Peyer's patch (tissue), 4 donors: ENCODE measurements around the gene UTF1. TPM values are rescaled to one million over a fixed set of nuclear protein-coding genes. Genes with fewer than 3 reads are reported as not detected.

Experiments
- DNase-seq, 3 donors: peaks; one replicate each; pipeline ENCODE4 v3.0.0-alpha.2; 2017 to 2019
- H3K27ac ChIP-seq, 4 donors: fragments of 200-600 bp; sonication (generic); one replicate each; pipeline ENCODE4 v1.5.1; 2016 to 2019
- H3K27me3 ChIP-seq, 2 donors: fragments of 200-600 bp; sonication (generic); one replicate each; pipeline ENCODE4 v1.5.1; 2019
- H3K36me3 ChIP-seq, 3 donors: fragments of 200-600 bp; sonication (generic); one replicate each; pipeline ENCODE4 v1.5.1; 2016 to 2019
- H3K4me1 ChIP-seq, 4 donors: fragments of 200-600 bp; sonication (generic); one replicate each; pipeline ENCODE4 v1.5.1; 2016 to 2019
- H3K4me3 ChIP-seq, 4 donors: fragments of 200-600 bp; sonication (generic); 1 replicate in 3 of 4; 2 replicates in 1 of 4; pipeline ENCODE4 v1.5.1; 2016 to 2019; ENCODE audit warnings: mild to moderate bottlenecking in 1 of 4
- H3K9me3 ChIP-seq, 4 donors: fragments of 200-600 bp; sonication (generic); one replicate each; pipeline ENCODE4 v1.5.1; 2016 to 2019; ENCODE audit warnings: mild to moderate bottlenecking in 1 of 4
- POLR2A ChIP-seq, 2 donors: fragments of 450-650 bp; IDR thresholded peaks; one replicate each; pipeline ENCODE4 v1.5.1; 2017; ENCODE audit warnings: antibody characterized with exemption in 2 of 2, mild to moderate bottlenecking in 2 of 2, moderate library complexity in 2 of 2
- total RNA-seq, 4 donors: library from RNA; depleted of rRNA; stranded (reverse); fragments of >200 nt; gene quantifications; one replicate each; pipeline ENCODE4 v1.1.0, GENCODE V29; 2016
- TF ChIP-seq, protein P1 (sequence below), 6 experiments: fragments of 450-650 bp in 4 of 6; fragments of 200-600 bp in 2 of 6; sonication (generic) in 1 of 6; IDR thresholded peaks; one replicate each; pipeline ENCODE4 v1.5.1; 2017 to 2019; ENCODE audit warnings: antibody characterized with exemption in 6 of 6, mild to moderate bottlenecking in 3 of 6, moderate library complexity in 1 of 6

The UTF1 gene
- total RNA-seq, 4 donors from 2014 or later: not detected

GRCh38 chr10:133208466-133208865 lies 21.6 kb upstream of the UTF1 start:
- DNase-seq: no peak
- Histone ChIP-seq H3K9me3 (no peaks in the 10 kb centered on the region), H3K4me3 (no peak overlapping the region), H3K36me3 (no peaks in the 10 kb centered on the region), H3K27me3 (no peaks in the 10 kb centered on the region), H3K4me1 (no peaks in the 10 kb centered on the region), H3K27ac (no peak overlapping the region)
- no peak for TF ChIP-seq POLR2A (IDR thresholded peaks at IDR 0.05)
- TF ChIP-seq, protein P1, sequence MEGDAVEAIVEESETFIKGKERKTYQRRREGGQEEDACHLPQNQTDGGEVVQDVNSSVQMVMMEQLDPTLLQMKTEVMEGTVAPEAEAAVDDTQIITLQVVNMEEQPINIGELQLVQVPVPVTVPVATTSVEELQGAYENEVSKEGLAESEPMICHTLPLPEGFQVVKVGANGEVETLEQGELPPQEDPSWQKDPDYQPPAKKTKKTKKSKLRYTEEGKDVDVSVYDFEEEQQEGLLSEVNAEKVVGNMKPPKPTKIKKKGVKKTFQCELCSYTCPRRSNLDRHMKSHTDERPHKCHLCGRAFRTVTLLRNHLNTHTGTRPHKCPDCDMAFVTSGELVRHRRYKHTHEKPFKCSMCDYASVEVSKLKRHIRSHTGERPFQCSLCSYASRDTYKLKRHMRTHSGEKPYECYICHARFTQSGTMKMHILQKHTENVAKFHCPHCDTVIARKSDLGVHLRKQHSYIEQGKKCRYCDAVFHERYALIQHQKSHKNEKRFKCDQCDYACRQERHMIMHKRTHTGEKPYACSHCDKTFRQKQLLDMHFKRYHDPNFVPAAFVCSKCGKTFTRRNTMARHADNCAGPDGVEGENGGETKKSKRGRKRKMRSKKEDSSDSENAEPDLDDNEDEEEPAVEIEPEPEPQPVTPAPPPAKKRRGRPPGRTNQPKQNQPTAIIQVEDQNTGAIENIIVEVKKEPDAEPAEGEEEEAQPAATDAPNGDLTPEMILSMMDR (IDR thresholded peaks at IDR 0.05): no peak

GRCh38 chr10:133209117-133209516 lies 20.9 kb upstream of the UTF1 start:
- H3K4me3 ChIP-seq: no peak overlapping the region
- DNase-seq: no peak
- no peak for TF ChIP-seq POLR2A (IDR thresholded peaks at IDR 0.05)
- TF ChIP-seq, protein P1 (IDR thresholded peaks at IDR 0.05): no peak

DNA sequence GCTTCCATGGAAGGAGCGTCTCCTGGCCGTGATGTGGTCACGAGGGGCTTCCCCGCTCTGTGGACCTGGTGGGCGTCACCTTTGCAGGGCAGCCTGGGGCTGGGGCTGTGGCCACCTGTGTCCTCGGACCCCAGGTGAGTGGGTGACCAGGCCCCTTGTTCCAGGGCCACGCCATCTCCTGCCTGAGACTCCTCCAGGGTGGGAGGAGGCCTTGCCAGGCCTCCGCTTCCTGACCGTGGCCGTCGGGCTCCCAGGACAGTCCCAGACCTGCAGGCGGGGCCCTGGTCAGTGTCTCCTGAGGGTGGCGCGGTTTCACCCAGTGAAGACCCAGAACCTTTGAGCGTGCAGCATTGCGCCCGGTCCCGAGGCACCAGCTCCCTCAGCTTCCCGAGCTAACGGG lies 20.4 kb upstream of the UTF1 start:
- no peak for DNase-seq
- Histone ChIP-seq H3K27me3 (no peaks in the 10 kb centered on the region), H3K27ac (no peak overlapping the region), H3K4me3 (no peak overlapping the region), H3K36me3 (no peaks in the 10 kb centered on the region), H3K4me1 (no peaks in the 10 kb centered on the region), H3K9me3 (no peaks in the 10 kb centered on the region)
- TF ChIP-seq, protein P1 (IDR thresholded peaks at IDR 0.05): no peak
- no peak for TF ChIP-seq POLR2A (IDR thresholded peaks at IDR 0.05)

More at GRCh38 chr10:133209117-133209516, 20.9 kb upstream of the UTF1 start:
- Histone ChIP-seq H3K27me3 (no peaks in the 10 kb centered on the region), H3K4me1 (no peaks in the 10 kb centered on the region), H3K36me3 (no peaks in the 10 kb centered on the region), H3K9me3 (no peaks in the 10 kb centered on the region), H3K27ac (no peak overlapping the region)

- Histone ChIP-seq H3K27ac (no peak overlapping the region), H3K9me3 (no peaks in the 10 kb centered on the region), H3K4me3 (no peak overlapping the region), H3K36me3 (no peaks in the 10 kb centered on the region), H3K27me3 (no peaks in the 10 kb centered on the region), H3K4me1 (no peaks in the 10 kb centered on the region)
- TF ChIP-seq POLR2A (IDR thresholded peaks at IDR 0.05): no peak
- TF ChIP-seq, protein P1 (IDR thresholded peaks at IDR 0.05): no peak
- no peak for DNase-seq
Measured at GRCh38 chr10:133210398-133211140, 19.4 kb upstream of the UTF1 start.

DNA sequence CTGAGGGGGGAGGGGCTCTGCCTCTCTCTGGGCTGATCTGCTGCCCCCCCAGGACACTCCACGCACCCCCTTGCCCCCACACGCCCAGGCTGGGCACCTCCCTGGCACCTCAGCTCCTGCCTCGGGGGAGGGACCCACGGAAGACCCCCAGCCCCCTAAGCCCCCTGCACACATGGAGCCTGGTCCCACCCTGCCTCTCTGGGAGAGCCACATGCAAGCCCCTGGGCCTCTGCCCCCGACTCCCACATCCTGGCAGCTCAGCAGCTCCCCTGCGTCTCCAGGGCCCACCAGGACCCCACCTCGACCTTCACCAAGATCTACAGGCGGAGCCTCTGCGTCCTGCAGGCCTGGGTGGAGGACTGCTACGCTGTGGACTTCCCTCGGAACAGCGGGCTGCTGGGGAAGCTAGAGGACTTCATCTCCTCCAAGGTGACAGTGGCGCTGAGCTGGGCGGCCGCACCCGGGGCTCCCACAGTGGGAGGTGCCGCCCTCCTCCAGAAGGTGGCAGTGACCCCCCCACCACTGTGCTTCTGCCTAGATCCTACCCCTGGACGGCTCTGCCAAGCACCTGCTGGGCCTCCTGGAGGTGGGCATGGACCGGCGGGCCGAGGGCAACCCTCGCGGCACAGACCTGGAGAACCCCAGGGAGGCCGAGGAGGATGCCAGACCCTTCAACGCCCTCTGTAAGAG lies 18.7 kb upstream of the UTF1 start:
- TF ChIP-seq, protein P1 (IDR thresholded peaks at IDR 0.05): no peak
- no peak for TF ChIP-seq POLR2A (IDR thresholded peaks at IDR 0.05)
- Histone ChIP-seq H3K36me3 (no peaks in the 10 kb centered on the region), H3K27ac (no peak overlapping the region)

More for the DNA sequence above, 18.7 kb upstream of the UTF1 start:
- no peak overlapping the region for H3K4me3 ChIP-seq
- no peaks in the 10 kb centered on the region for H3K9me3 ChIP-seq
- H3K27me3 ChIP-seq: no peaks in the 10 kb centered on the region
- DNase-seq: no peak
- no peaks in the 10 kb centered on the region for H3K4me1 ChIP-seq
